HG03064 (cell line): ENCODE data around the gene CATSPERD.

Experiments used
- ATAC-seq: cut with Tn5 transposase; IDR thresholded peaks from one replicate; pipeline ENCODE4 v1.9.1; 2021; ENCODE audit warnings: low read depth; ENCODE audit not compliant: unreplicated experiment

Gene CATSPERD, protein sequence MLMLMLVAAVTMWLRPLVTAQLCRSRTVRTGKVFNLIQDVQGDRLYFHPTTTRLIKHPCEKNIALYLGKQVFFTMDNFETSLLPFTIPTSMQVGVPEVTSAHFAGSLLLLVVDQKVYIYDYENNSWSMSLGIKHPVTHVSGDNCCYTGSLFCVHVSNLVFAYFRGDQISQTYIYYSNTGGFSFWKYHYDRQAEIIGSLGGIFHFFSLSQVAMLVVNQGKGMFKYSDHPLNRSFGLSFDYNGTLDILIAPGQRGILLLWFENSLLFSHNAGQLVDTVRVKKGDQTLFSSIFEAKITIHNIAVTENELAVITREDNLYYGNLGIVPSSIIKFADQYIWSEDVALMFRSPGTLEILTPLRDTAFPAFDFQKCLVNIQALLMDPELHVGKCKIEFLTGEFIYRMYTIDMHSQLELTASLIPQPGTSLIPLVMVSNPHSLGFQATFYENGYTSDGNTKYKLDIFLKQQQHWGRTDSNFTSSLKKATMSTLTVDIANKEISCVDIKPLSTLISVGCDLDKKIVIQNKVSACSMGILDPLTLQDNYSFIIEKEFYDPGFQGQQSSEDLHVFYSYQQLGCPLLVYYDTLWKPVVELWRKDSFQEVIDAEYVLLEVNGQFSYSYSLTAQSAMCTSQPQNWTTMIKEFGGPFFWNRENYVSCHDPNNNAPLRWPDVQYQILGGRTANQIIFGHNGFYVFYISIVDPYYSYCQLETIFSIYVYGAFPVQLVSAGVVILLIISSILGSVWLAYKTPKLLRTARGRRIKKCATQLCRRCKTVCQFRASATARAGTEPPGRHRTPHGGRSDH

DNA sequence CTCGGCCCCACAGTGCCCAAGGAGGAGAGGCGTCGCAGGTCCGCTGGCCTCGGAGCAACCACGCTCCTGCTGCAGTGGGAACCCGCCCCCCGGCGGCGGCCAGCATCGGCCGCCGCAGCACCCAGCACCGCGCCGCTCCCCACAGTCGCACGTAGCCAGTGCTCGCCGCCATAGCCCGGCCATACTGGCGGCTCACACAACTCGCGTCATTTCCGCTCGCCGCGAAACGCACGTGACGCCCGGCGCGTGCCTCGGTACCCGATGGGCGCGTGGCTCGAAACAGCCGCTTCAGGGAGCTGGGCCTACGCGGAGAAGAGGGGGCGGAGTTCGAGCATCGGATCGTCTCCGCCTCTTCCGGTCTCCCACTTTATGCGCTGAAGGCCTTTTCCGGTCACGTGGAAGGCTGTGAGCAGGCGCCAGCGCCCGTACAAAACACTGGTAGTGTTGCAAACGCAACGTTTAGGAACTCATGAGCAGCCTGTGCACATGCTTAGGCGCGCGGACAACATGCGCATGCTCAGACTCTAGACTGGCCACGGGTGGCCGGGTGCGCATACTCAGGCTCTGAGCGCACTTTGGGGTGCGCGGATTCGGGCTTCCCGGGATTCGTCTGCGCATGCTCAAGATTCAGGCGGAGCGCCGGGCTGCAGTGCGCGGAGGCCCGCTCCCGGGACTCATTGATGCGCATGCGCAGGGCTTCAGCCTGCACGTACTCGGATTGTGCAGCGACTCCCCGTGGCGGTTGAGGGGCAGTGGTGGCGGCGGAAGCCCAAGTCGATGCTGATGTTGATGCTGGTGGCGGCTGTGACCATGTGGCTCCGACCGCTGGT, at the start of gene CATSPERD, which contains the start of gene LONP1:
CATSPERD (plus strand) TSS at position 677 of the 830 bp plus-strand sequence; CDS start at position 778, 101 bp downstream.
LONP1 (minus strand) TSS at position 186 of the 830 bp plus-strand sequence; CDS start at position 172, 14 bp downstream.
- ATAC-seq: peak; percentile 75

DNA sequence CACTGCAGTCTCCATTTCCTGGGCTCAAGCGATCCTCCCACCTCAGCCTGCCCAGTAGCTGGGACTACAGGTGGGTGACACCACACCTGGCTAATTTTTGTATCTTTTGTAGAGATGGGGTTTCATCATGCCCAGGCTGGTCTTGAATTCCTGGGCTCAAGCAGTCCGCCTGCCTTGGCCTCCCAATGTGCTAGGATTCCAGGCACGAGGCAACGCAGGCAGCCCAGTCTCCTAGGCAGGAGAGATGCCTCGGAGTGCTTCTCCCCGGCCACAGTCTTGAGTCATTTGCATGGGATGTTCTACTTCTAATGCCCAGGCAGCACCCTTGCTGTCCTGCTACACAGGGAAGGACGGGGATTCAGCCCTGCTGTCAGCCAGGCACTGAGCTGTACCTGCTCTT, 48.8 kb upstream of the CATSPERD start:
- no peak for ATAC-seq

DNA sequence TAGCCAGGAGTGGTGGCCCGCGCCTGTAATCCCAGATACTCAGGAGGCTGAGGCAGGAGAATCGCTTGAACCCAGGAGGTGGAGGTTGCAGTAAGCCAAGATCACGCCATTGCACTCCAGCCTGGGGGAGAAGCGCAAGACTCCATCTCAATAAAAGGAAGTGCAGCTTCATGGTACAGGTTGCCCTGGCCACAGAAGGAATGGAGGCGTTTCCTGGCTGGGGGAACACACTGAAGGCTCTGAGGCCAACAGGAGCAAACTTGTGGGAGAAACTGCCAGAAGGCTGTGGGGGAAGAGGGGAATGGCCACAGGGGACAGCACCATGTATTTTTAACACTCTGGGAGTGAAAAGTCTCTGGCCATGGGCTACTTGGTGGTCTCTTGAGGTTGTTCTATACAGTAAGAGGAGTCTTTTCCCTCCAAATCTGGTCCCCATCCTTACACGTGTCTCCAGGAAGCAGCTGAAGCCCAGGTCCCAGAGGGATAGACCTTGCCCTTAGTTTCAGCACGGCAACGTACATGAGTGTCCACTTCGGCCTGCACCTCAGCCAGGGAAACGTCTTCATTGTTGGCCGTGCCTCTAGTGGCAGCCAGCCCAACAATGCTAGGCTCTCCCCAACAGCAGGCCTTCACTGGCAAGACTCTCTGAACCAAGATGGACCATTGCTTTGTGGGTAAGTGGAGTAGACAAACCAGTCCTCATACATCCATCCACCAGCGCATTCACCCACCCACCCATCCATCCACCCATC, 47.6 kb upstream of the CATSPERD start:
- no peak for ATAC-seq

DNA sequence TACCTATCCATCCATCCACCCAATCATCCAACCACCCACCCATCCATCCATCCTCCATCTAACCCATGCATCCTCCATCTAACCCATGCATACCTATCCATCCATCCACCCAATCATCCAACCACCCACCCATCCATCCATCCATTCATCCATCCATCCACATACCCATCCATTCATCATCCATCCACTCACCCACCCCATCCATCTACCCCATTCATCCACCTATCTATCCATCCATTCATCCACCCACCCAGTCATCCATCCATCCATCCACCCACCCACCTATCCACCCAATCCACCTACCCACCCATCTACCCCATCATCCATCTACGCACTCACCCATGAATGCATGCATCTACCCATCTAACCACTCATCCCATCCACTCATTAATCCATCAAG, 46.7 kb upstream of the CATSPERD start:
- ATAC-seq: no peak

DNA sequence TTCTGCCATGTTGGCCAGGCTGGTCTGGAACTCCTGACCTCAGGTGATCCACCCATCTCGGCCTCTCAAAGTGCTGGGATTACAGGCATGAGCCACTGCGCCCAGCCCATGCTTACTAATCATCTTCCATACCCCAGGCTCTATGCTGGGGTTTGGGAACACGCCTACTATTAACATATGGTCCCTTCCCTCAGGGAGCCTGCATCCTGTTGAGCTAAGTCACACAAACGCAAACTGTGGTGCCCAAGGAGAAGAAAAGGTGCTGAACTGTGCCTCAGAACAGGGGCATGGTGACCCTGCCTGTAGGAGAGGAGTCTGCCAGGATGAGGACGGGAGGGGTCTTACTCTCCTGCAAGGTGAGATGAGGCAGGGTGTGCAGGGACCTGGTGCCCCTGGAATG, 45.7 kb upstream of the CATSPERD start:
- ATAC-seq: no peak

DNA sequence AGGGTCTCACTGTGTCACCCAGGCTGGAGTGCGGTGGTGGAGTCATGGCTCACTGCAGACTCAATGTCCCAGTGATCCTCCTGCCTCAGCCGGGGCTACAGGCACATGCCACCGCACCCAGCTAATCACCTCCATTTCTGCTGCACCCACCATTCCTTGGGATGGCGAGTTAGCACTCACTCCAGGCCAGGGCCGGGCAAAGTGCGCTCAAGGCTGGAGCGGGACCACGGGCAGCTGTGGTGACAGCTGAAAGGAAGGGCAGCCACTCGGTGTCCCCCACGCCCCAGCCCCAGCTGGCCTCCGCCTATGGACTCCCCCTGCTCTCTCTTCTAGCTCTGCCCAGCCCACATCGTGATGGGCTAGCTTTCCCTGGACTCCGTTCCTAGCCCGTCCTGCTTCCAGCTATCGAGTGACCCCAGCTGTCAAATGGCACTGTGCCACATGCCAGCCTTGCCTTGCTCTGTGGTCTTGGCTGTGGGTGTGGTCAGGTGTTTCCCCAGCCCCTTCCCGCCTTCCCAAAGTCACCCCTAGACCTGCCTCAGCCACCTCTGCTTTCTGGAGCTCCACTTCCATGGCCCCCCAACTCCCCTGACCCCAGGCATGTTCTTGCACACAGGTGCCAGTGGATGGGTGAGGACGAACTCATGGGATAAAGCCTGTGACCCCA, 44.2 kb upstream of the CATSPERD start:
- ATAC-seq: no peak

DNA sequence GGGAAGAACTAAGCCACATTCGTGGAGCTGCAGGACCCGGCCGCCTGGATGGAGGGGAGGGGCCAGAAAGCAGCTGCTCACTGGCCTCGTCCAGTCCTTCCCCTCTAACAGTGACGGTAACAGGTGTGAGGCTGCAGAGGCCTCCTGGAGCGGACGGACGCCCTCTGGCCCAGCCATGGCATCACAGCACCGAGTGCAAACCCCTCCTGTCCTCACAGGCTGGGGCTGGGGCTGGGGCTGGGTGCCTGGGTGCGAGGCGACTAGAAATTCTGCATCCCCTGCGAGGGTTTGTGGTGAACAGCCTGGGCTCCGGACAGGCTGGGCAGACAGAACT, 43.7 kb upstream of the CATSPERD start:
- ATAC-seq: no peak

DNA sequence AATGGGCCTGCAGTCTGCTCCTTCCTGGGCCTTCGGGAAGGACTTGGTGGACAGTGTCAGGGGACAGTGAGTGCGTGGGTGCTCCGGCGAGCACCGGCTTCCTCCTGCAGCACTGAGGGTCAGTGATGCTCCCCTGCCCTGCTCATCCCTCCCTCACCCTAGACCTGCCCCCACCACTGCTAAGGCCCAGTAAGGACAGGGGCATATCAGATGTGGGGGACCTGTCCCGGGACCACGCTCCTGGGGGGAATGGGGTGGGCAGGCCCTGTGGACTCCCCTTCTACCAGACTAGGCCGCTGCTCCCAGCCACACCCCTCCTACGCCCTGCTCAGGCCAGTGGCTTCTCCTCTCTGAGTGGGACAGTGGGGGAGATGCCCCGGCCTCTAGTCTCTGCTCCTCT, 43.3 kb upstream of the CATSPERD start:
- no peak for ATAC-seq

DNA sequence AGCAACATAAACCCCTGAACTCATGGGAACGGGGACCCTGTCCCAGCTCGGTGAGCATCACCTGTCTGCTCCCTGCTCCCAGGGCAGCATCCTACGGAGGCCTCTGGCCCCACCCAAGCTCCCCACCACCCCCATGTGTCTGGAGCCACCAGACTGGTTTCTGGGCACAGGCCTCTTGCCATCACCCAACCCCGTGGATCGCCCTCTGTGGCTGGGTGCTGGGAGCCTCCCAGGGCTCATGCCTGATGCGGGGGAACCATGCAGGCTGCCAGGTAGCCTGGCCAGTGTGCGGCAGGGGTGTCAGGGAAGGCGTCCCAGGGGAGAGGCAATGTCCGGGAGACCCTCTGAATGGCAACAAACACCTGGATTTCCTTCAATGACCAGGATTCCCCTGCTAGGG, 42.9 kb upstream of the CATSPERD start:
- no peak for ATAC-seq

DNA sequence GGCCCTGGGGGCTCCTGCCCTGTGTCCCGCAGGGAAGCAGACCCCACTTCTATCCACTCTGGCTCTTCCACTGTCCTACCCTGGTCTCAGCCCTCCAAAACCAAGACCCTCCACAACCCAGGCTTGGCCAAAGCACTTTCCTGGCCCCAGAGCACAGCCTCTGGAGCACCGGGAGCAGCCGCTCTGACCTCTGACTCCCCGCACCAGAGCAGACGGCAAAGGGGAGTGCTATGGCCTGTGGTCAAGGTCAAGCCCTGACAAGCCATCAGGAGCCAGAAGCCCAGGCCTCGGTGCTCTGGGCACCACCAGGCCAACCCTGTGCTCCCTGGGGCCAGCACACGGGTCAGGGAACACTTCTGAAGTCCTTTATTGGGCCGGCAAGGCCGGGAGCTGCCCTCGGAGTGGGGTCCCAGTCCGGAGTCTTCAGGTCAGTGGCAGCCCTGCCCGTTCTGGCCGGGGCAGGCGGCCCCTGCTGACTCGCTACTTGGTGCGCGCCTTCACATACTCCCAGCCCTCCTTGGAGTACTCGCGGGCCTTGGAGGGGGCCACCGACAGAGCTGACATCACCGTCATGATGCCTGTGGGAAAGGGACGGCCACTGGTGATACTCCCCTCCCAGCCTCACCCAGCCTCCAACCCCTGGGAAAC, 42.2 kb upstream of the CATSPERD start:
- no peak for ATAC-seq

DNA sequence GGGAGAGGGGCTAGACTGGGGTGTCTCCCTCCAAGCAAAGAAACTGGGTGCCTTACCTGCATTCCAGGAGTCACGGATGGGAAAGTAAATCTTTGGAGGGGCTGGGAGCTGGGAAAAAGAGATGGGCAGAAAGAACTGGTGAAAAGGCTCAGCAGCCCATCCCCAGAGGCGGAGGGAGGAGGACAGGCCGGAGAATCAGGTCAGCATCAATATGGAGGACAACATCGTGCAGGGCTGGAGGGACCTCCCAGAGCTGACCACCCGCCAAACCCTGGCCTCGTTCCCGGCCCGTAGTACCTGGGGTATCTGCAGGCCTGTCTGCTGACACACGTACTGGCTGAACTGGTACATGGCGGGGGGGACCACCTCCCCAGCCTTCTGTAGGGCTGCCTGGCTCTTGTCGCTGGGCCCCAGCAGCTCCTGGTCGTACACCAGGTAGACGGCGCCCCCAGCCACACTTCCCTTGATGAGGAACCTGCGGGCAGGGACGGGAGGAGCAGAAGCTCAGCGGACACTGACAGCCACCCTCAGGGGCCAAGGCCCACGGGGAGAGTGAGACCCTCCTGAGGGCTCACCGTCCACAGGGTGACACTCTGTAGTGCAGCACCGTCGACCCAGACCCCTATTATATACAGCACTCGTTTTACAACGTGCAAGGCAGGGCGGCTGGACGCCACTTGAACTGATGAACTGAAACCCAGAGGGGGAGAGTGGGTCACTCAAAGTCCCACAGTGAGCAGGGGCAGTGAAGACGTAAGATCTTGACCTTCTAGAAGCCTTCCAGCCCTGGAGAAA, 41.0 kb upstream of the CATSPERD start:
- ATAC-seq: no peak

DNA sequence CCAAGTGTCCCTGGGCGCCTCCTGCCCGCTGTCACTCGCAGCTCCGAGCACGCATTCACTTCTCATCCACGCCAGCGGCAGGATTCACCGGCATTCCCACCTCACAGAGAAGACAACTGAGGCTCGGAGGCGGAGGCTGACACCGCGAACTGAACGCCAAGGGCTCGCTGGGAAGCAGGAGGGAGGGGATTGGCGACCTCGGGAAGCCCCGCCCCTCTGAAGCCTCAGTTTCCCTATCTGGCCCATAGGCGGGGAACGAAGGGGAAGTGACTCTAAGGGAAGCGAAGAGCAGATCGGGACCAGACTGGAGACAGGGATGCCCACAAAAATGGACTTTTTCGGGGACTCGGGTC, 40.4 kb upstream of the CATSPERD start:
- no peak for ATAC-seq

DNA sequence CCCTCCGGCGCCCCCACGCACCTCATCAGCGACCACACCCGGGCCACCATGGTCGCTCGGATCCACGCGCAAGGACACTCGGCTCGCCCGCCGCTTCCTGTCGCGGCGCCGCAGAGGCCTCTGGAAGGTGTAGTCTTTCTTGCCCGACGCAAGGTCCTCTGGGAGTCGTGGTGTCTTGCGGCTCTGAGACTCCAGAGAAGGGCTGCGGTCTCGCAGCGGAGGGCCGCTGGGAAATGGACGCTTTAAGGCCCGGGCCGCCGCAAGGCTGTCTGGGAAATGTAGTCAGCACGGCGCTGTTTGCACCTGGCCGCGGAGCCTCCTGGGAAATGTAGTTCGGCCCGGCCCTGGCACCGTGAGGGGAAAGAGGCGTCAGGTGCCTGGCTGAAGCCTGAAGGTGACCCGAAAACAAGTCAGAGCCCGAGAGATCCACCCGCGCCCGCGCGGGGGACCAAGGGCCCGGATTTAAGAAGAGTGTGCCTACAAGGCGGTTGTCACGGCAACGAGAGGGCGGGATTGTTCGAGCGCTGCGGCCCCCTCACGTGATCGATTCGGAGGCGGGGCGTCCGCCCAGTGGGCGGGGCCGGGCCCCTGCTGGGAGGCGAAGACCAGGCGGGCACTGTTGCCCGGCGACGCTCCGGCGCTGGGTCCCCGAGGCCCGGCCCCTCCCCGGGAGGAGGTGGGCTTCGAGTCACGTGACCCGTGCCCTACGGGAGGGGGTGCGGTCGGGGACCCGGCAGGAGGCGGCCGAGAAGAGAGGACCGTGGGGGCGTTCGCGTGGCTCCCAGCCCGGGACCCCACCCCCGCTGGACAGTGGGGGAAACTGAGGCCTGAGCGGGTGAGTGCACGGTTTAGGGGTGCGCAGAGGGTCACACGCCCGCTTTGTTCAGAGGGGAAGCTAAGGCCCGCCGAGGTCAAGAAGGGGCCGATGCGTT, 39.7 kb upstream of the CATSPERD start, which contains the start of the genes HSD11B1L and MICOS13:
HSD11B1L (plus strand) TSS at position 591 of the 932 bp plus-strand sequence. CDS start 3,806 bp downstream, outside the sequence.
MICOS13 (minus strand) TSS at position 80 of the 932 bp plus-strand sequence; CDS start at position 50, 30 bp downstream.
- peak; percentile 78 for ATAC-seq

DNA sequence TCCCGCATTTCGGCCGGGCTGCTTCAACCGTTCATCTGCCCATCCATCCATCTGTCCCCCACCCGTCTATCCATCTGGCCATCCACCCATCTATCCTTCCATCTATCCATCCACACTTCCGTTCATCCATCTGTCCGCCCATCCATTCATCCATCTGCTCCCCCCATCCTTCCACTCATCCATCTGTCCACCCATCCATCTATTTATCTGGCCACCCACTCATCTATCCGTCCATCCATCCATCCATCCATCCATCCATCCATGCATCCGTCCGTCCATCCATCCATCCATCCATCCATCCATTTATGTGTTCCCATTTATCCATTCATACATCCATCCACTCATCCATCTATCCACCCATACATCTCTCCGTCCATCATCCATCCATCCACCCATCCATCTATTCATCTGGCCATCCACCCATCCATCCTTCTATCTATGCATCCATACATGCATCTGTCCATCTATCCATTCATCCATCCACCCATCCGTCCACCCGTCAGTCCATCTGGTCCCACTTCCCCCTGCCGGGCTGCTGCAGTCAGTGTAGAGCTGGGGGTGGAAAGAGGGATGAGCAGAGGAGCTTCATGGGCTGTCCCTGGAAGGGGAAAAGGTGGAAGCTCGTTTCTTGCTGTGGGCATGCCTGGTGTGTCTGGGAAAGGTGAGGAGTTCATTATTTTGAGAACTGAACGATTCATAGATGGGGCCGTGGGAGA, 38.9 kb upstream of the CATSPERD start:
- no peak for ATAC-seq

DNA sequence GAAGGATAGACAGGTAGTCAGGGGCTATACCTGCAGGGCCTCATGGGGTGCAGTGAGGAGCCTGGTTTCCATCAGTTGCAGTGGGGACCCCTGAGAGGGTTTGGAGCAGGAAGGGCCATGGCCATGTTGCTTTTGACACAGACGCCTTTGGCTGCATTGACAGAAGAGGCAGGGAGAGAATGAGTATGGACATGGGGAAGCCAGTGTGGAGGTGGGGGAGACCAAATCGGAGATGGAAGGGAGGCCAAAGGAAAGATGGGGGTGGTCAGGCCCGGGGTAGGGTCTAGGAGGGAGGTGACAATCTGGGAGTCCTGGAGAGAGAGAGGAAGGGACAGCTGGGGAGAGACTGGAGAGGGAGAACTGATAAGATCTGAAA, 38.3 kb upstream of the CATSPERD start:
- no peak for ATAC-seq

DNA sequence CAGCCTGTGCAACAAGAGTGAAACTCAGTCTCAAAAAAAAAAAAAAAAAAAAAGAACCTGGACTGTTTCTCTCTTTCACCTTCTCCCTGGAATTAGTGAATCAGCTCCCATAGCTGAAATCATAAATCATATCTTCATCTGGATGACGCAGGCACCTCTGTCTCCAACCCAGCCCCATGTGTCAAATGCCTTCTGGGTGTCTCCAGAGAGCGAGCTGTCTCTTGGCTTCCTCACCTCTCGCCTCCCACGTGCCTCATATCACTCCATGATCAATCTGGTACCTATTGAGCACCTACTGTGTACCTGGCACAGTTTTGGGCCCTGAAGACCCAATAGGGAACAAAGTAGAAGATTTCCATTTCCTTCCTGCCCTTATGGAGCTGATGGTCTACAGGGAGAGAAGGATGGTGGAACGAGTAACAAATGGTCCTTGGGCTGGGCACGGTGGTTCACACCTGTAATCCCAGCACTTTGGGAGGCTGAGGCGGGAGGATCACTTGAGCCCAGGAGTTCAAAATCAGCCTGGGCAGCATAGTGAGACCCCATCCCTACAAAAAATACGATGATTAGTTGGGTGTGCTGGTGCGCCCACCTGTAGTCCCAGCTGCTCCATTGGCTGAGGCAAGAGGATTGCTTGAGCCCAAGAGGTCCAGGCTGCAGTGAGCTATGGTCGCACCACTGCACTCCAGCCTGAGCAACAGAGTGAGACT, 37.1 kb upstream of the CATSPERD start:
- no peak for ATAC-seq
